OCI-LY3 (cell line): ENCODE data around the gene RIN3.

ENCODE experiments used
- H2AFZ ChIP-seq: fragments of 200-600, 300-600 bp; shearing (Covaris generic); 2 replicates; pipeline ENCODE4 v1.6.0; 2014; ENCODE audit warnings: antibody characterized with exemption, low read depth, low read length
- H3K27ac ChIP-seq: fragments of 200-600, 300-600 bp; sonication (generic); 2 replicates; pipeline ENCODE4 v1.5.1; 2014; ENCODE audit warnings: mild to moderate bottlenecking, low read length, moderate library complexity, mixed read lengths
- H3K27me3 ChIP-seq: fragments of 200-600, 300-600 bp; sonication (generic); 2 replicates; pipeline ENCODE4 v1.6.1; 2014; ENCODE audit warnings: low read depth, low read length, mixed read lengths
- H3K36me3 ChIP-seq: fragments of 200-600, 300-600 bp; sonication (generic); replicated peaks from 2 replicates; pipeline ENCODE3; 2014; ENCODE audit warnings: low read depth, low read length, mixed read lengths
- H3K4me1 ChIP-seq: fragments of 300-600, 200-600 bp; sonication (generic); 2 replicates; pipeline ENCODE4 v1.6.1; 2014; ENCODE audit warnings: low read length, mixed read lengths
- H3K4me2 ChIP-seq: fragments of 200-600, 300-600 bp; sonication (generic); 2 replicates; pipeline ENCODE4 v1.6.1; 2014; ENCODE audit warnings: low read length, mixed read lengths
- H3K4me3 ChIP-seq: fragments of 300-600, 200-600 bp; sonication (generic); 2 replicates; pipeline ENCODE4 v1.5.1; 2014; ENCODE audit warnings: antibody characterized with exemption, mild to moderate bottlenecking, low read length, moderate library complexity
- H3K79me2 ChIP-seq: fragments of 300-600, 200-600 bp; shearing (Covaris generic); 2 replicates; pipeline ENCODE4 v1.6.1; 2014; ENCODE audit warnings: mild to moderate bottlenecking, low read length, mixed read lengths
- H3K9ac ChIP-seq: fragments of 300-600, 200-600 bp; shearing (Covaris generic); 2 replicates; pipeline ENCODE4 v1.6.0; 2014; ENCODE audit warnings: mild to moderate bottlenecking, low read length, moderate library complexity
- H3K9me3 ChIP-seq: fragments of 200-600, 300-600 bp; shearing (Covaris generic); 2 replicates; pipeline ENCODE4 v1.6.1; 2014; ENCODE audit warnings: low read length, mixed read lengths; ENCODE audit not compliant: insufficient read depth
- H4K20me1 ChIP-seq: fragments of 200-600, 300-600 bp; sonication (generic); 2 replicates; pipeline ENCODE4 v1.6.1; 2016; ENCODE audit warnings: low read length, mixed read lengths; ENCODE audit not compliant: insufficient read depth
- EZH2phosphoT487 ChIP-seq: fragments of 200-600 bp; shearing (Covaris generic); IDR thresholded peaks from 2 replicates; pipeline ENCODE4 v1.6.1; 2018; ENCODE audit warnings: antibody characterized with exemption, mixed run types, low read depth
- TF ChIP-seq, protein P1 (sequence below): fragments of 200-600, 300-600 bp; sonication (generic); IDR thresholded peaks from 2 replicates; pipeline ENCODE4 v1.5.1; 2014; ENCODE audit warnings: antibody characterized with exemption, low read length, low read depth

RIN3 gene

DNA sequence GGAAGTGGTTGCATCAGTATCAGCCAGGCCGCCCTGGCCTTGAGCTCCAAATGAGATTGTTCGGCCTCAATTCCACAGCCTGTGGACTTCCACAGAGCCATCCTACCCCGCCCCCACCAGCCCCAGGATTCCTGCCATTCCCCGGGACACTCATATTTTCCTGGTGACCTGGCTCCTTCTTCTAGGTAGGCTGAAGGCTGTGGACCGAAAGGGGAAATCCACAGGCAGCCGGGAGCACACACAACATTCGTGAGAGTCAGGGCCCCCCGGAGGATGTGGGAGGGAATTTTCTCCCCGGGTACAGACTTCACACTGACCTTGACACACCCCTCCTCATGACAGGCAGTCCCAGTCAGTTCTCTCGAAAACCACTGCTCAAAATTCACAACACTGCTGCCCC lies 39.9 kb downstream of the RIN3 start:
- Histone ChIP-seq H3K79me2 (no peaks in the 10 kb centered on the region), H3K9me3 (no peaks in the 10 kb centered on the region), H3K4me3 (no peak overlapping the region), H3K27me3 (peaks cover 22% of the 10 kb centered on the region), H3K4me2 (no peak overlapping the region), H3K27ac (no peak overlapping the region), H3K4me1 (peaks cover 41% of the 10 kb centered on the region), H2AFZ (no peak overlapping the region), H3K9ac (no peak overlapping the region), H4K20me1 (no peaks in the 10 kb centered on the region), H3K36me3 (peaks cover 4% of the 10 kb centered on the region)
- TF ChIP-seq, protein P1, sequence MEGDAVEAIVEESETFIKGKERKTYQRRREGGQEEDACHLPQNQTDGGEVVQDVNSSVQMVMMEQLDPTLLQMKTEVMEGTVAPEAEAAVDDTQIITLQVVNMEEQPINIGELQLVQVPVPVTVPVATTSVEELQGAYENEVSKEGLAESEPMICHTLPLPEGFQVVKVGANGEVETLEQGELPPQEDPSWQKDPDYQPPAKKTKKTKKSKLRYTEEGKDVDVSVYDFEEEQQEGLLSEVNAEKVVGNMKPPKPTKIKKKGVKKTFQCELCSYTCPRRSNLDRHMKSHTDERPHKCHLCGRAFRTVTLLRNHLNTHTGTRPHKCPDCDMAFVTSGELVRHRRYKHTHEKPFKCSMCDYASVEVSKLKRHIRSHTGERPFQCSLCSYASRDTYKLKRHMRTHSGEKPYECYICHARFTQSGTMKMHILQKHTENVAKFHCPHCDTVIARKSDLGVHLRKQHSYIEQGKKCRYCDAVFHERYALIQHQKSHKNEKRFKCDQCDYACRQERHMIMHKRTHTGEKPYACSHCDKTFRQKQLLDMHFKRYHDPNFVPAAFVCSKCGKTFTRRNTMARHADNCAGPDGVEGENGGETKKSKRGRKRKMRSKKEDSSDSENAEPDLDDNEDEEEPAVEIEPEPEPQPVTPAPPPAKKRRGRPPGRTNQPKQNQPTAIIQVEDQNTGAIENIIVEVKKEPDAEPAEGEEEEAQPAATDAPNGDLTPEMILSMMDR: no peak
- TF ChIP-seq EZH2phosphoT487: no peak

DNA sequence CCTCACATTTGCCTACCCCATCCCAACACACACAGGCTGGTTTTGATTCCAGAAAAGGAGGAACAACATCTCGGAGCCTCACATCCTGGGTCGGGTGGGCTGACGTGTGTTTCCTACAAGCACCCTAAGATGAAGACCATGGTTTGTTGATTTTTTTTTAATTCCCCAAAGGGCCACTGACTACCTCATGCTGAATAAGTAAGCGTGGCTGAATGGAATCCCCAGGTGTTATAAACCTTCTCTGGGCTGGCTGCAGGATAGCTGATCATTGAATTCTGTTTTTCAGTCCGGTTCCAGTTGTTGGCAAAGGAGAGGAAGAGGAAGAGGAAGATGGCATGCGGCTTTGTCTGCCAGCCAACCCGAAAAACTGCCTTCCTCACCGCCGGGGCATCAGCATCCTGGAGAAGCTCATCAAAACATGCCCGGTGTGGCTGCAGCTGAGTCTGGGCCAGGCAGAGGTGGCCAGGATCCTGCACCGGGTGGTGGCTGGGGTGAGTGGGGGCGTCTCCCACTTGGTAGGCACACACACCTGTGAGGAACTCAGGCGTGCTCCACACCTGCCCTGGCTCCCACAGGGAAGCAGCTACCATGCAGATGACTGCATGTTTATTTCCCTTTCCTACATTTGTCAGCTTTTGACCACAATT lies 42.0 kb downstream of the RIN3 start:
- TF ChIP-seq, protein P1: no peak
- TF ChIP-seq EZH2phosphoT487: no peak
- peaks cover 22% of the 10 kb centered on the region for H3K27me3 ChIP-seq
- H3K9me3 ChIP-seq: no peaks in the 10 kb centered on the region
- peaks cover 4% of the 10 kb centered on the region for H3K36me3 ChIP-seq
- H3K4me1 ChIP-seq: peaks cover 41% of the 10 kb centered on the region
- H3K79me2 ChIP-seq: no peaks in the 10 kb centered on the region
- no peak overlapping the region for H3K9ac ChIP-seq
- no peaks in the 10 kb centered on the region for H4K20me1 ChIP-seq
- peak overlapping the region; percentile 30 for H3K4me3 ChIP-seq
- H3K27ac ChIP-seq: no peak overlapping the region
- H2AFZ ChIP-seq: no peak overlapping the region
- peak overlapping the region; percentile 64 for H3K4me2 ChIP-seq

DNA sequence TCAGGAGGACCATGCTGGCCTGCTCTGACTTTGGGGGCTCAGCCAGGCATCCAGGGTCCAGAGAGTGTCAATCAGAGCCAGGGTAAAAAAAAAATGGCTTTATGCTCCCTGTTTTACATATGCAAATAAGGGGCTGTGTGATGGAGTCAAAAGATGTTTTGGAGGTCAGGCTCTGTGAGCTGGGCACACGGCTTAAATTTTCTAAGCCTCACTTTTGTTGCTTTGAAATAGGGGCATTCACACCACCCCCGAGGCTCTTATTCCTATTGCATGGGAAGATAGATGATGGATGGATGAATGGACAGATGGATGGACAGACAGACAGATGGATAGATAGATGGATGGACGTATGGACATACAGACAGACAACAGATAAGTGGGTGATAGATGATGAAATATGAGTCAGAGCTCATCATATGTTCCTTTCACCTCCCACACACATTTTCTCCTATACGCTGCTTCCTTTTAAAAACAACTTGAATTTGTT lies 42.7 kb downstream of the RIN3 start:
- no peak for TF ChIP-seq EZH2phosphoT487
- TF ChIP-seq, protein P1: no peak
- Histone ChIP-seq H4K20me1 (no peaks in the 10 kb centered on the region), H3K27ac (no peak overlapping the region), H3K9ac (no peak overlapping the region), H3K4me2 (peak overlapping the region; percentile 64), H3K36me3 (peaks cover 4% of the 10 kb centered on the region), H3K27me3 (peaks cover 17% of the 10 kb centered on the region), H3K4me1 (peaks cover 38% of the 10 kb centered on the region), H3K9me3 (no peaks in the 10 kb centered on the region), H3K4me3 (peak overlapping the region; percentile 30), H2AFZ (no peak overlapping the region), H3K79me2 (no peaks in the 10 kb centered on the region)

DNA sequence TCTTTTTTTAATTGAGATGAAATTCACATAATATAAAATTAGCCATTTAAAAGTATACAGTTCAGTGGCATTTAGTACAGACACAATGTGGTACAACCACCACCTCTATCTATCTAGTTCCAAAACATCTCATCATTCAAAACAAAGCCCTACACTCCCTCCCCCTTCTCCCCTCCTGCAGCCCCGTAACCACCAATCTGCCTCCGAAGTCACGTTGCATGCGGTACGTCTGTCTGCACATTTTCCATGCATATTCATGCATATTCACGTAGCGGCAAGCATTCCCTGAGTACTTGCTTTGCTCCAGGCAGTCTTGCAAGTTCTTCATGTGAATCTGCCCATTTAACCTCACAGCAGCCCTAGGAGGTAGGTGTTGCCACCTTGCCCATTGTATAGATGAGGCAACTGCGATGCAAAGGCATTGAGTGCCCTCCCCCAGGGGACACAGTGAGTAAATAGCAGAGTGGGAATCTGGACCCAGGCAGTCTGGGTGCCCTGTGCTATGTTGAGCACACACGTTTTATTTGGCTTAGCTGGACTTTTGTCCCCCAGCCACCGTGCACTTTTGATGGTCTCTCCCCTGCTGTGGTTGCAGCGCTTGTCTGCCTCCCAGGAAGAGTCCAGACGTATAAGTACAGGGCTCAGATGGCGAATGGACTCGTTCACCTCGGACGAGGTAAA lies 43.4 kb downstream of the RIN3 start:
- Histone ChIP-seq H2AFZ (no peak overlapping the region), H3K79me2 (no peaks in the 10 kb centered on the region), H3K9me3 (no peaks in the 10 kb centered on the region), H3K36me3 (peaks cover 4% of the 10 kb centered on the region), H3K4me2 (no peak overlapping the region), H3K27me3 (peaks cover 11% of the 10 kb centered on the region), H3K27ac (no peak overlapping the region), H4K20me1 (no peaks in the 10 kb centered on the region), H3K4me3 (no peak overlapping the region), H3K9ac (no peak overlapping the region), H3K4me1 (peaks cover 34% of the 10 kb centered on the region)
- TF ChIP-seq EZH2phosphoT487: no peak
- TF ChIP-seq, protein P1: no peak
